HEK293 (cell line): Measurements from ENCODE around the gene SLC46A2.

Source experiments
- KLF1 ChIP-seq: fragments of 450-650 bp; formaldehyde crosslinking; IDR thresholded peaks from 2 replicates; pipeline ENCODE4 v1.5.1; 2016; ENCODE audit warnings: missing biosample characterization, missing genetic modification characterization
- WT1 ChIP-seq: fragments of 450-650 bp; formaldehyde crosslinking; IDR thresholded peaks from 2 replicates; pipeline ENCODE4 v1.5.1; 2016; ENCODE audit warnings: missing biosample characterization, missing genetic modification characterization
- YY1 ChIP-seq: fragments of 450-650 bp; formaldehyde crosslinking; IDR thresholded peaks from 2 replicates; pipeline ENCODE4 v1.5.1; 2018; ENCODE audit warnings: missing biosample characterization, missing genetic modification characterization
- ZNF175 ChIP-seq: fragments of 450-650 bp; formaldehyde crosslinking; IDR thresholded peaks from 2 replicates; pipeline ENCODE4 v1.5.1; 2016; ENCODE audit warnings: missing biosample characterization, missing genetic modification characterization
- ZNF19 ChIP-seq: fragments of 450-650 bp; formaldehyde crosslinking; IDR thresholded peaks from 2 replicates; pipeline ENCODE4; 2016; ENCODE audit warnings: missing biosample characterization, missing genetic modification characterization, low read depth
- ZNF2 ChIP-seq: fragments of 450-650 bp; formaldehyde crosslinking; IDR thresholded peaks from 2 replicates; pipeline ENCODE4 v1.5.1; 2016; ENCODE audit warnings: missing biosample characterization, missing genetic modification characterization
- ZNF223 ChIP-seq: fragments of 450-650 bp; formaldehyde crosslinking; IDR thresholded peaks from 2 replicates; pipeline ENCODE4 v1.5.1; 2016; ENCODE audit warnings: missing biosample characterization, missing genetic modification characterization
- ZNF292 ChIP-seq: fragments of 450-650 bp; formaldehyde crosslinking; IDR thresholded peaks from 2 replicates; pipeline ENCODE4 v1.5.1; 2016; ENCODE audit warnings: low read depth, missing biosample characterization, missing genetic modification characterization, borderline replicate concordance
- ZNF629 ChIP-seq: fragments of 450-650 bp; formaldehyde crosslinking; IDR thresholded peaks from 2 replicates; pipeline ENCODE4 v1.5.1; 2017; ENCODE audit warnings: missing biosample characterization, missing genetic modification characterization
- ZNF670 ChIP-seq: fragments of 450-650 bp; formaldehyde crosslinking; IDR thresholded peaks from 2 replicates; pipeline ENCODE4 v1.5.1; 2016; ENCODE audit warnings: missing biosample characterization, missing genetic modification characterization, low read depth
- ZNF707 ChIP-seq: fragments of 450-650 bp; formaldehyde crosslinking; IDR thresholded peaks from 2 replicates; pipeline ENCODE4 v1.5.1; 2016; ENCODE audit warnings: missing biosample characterization, missing genetic modification characterization
- TF ChIP-seq, protein P1 (sequence below): fragments of 450-650 bp; formaldehyde crosslinking; IDR thresholded peaks from 2 replicates; pipeline ENCODE4 v1.5.1; 2016; ENCODE audit warnings: missing biosample characterization, missing genetic modification characterization
- TF ChIP-seq, protein P2 (sequence below): fragments of 450-650 bp; formaldehyde crosslinking; IDR thresholded peaks from 2 replicates; pipeline ENCODE4 v1.5.1; 2016; ENCODE audit warnings: missing biosample characterization, missing genetic modification characterization
- TF ChIP-seq, protein P3 (sequence below): fragments of 450-650 bp; formaldehyde crosslinking; IDR thresholded peaks from 2 replicates; pipeline ENCODE4 v1.5.1; 2016; ENCODE audit warnings: missing biosample characterization, missing genetic modification characterization

DNA sequence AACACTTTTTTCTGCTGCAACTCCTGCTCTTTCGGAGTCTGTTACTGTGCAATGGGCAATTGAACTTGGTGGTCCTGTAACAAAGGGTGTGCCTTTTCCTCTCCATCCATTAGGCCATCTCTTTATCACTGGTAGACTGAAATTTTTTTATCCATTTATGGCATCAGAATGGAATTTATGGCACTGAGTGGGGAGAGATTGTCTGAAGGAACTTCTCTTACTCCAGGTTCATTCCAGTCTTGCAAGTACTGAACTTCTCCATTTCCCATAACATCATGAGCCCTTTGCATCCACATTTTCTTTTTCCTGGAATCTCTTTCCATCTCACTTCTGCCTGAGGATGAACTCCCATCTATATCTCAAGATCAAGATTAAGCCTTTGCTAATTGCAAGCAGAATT, 10.0 kb downstream of the SLC46A2 start:
- TF ChIP-seq YY1 (tag by site-specific recombination) (no peak), ZNF223 (tag by site-specific recombination) (no peak), ZNF292 (tag by site-specific recombination) (no peak), KLF1 (tag by site-specific recombination) (no peak), WT1 (tag by site-specific recombination) (no peak), ZNF2 (no peak), ZNF629 (tag by site-specific recombination) (no peak), ZNF670 (tag by site-specific recombination) (no peak), ZNF19 (no peak), ZNF707 (tag by site-specific recombination) (no peak), ZNF175 (tag by site-specific recombination) (no peak)
- TF ChIP-seq, protein P1, sequence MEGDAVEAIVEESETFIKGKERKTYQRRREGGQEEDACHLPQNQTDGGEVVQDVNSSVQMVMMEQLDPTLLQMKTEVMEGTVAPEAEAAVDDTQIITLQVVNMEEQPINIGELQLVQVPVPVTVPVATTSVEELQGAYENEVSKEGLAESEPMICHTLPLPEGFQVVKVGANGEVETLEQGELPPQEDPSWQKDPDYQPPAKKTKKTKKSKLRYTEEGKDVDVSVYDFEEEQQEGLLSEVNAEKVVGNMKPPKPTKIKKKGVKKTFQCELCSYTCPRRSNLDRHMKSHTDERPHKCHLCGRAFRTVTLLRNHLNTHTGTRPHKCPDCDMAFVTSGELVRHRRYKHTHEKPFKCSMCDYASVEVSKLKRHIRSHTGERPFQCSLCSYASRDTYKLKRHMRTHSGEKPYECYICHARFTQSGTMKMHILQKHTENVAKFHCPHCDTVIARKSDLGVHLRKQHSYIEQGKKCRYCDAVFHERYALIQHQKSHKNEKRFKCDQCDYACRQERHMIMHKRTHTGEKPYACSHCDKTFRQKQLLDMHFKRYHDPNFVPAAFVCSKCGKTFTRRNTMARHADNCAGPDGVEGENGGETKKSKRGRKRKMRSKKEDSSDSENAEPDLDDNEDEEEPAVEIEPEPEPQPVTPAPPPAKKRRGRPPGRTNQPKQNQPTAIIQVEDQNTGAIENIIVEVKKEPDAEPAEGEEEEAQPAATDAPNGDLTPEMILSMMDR: no peak
- TF ChIP-seq, protein P2, sequence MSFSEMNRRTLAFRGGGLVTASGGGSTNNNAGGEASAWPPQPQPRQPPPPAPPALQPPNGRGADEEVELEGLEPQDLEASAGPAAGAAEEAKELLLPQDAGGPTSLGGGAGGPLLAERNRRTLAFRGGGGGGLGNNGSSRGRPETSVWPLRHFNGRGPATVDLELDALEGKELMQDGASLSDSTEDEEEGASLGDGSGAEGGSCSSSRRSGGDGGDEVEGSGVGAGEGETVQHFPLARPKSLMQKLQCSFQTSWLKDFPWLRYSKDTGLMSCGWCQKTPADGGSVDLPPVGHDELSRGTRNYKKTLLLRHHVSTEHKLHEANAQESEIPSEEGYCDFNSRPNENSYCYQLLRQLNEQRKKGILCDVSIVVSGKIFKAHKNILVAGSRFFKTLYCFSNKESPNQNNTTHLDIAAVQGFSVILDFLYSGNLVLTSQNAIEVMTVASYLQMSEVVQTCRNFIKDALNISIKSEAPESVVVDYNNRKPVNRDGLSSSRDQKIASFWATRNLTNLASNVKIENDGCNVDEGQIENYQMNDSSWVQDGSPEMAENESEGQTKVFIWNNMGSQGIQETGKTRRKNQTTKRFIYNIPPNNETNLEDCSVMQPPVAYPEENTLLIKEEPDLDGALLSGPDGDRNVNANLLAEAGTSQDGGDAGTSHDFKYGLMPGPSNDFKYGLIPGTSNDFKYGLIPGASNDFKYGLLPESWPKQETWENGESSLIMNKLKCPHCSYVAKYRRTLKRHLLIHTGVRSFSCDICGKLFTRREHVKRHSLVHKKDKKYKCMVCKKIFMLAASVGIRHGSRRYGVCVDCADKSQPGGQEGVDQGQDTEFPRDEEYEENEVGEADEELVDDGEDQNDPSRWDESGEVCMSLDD (tag by site-specific recombination): no peak
- TF ChIP-seq, protein P3, sequence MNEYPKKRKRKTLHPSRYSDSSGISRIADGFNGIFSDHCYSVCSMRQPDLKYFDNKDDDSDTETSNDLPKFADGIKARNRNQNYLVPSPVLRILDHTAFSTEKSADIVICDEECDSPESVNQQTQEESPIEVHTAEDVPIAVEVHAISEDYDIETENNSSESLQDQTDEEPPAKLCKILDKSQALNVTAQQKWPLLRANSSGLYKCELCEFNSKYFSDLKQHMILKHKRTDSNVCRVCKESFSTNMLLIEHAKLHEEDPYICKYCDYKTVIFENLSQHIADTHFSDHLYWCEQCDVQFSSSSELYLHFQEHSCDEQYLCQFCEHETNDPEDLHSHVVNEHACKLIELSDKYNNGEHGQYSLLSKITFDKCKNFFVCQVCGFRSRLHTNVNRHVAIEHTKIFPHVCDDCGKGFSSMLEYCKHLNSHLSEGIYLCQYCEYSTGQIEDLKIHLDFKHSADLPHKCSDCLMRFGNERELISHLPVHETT: no peak
